Measurements from ENCODE around the gene SPR. TPM values are rescaled to one million over a fixed set of nuclear protein-coding genes. Genes with fewer than 3 reads are reported as not detected.

The SPR gene
- total and polyA plus RNA-seq, 9 of the 15 experiments (the other 6 are each of a cell fraction or from before 2014, with no cell fraction given), result 7.7 to 38.3 (median 26.3) TPM

DNA sequence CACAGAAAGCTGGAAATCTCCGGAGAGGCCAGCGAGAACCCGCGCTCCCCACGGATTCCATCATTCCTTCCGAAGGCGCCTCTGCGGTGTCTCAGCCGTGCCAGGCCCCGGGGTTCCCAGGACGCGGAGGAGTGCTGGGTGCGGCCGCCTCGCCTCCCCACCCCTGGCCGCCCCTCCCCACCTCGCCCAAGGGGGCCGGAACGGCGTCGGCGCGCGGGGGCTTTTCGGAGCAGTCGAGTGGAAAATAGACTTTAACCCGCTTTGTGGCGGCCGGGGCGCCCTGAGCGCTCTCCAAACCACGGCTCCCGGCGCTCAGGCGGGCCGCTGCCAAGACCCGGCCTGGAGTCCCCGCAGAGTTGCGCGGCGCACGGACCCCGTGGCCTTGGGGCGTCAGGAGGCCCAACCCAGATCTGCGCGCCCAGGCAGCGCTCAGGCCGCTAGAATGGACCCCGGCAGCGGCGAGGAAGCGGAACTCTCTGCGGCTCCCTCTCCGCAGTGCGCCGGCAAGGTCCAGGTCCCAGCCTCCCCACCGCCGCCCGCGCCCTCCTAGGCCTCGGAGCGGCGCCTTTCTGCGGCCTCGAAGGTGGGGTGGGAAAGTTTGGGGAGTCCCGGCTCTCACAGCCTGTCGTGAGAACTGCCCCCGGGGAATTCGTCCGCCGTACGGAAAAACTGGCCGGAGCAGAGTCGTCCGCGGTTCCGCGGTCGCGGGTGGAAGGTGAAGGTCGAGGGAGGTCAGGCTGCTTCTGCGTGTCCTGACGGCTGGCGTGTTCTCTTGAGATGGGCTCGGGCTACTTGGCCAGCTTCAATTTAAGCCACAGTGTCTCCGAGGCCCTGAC, 28.9 kb downstream of the SPR start (continued):
- TF ChIP-seq, protein P1, sequence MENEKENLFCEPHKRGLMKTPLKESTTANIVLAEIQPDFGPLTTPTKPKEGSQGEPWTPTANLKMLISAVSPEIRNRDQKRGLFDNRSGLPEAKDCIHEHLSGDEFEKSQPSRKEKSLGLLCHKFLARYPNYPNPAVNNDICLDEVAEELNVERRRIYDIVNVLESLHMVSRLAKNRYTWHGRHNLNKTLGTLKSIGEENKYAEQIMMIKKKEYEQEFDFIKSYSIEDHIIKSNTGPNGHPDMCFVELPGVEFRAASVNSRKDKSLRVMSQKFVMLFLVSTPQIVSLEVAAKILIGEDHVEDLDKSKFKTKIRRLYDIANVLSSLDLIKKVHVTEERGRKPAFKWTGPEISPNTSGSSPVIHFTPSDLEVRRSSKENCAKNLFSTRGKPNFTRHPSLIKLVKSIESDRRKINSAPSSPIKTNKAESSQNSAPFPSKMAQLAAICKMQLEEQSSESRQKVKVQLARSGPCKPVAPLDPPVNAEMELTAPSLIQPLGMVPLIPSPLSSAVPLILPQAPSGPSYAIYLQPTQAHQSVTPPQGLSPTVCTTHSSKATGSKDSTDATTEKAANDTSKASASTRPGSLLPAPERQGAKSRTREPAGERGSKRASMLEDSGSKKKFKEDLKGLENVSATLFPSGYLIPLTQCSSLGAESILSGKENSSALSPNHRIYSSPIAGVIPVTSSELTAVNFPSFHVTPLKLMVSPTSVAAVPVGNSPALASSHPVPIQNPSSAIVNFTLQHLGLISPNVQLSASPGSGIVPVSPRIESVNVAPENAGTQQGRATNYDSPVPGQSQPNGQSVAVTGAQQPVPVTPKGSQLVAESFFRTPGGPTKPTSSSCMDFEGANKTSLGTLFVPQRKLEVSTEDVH (IDR thresholded peaks at IDR 0.05; ENCODE audit: low read depth, partially characterized antibody), result no peak
- TF ChIP-seq SNRNP70 (optimal IDR thresholded peaks at IDR 0.05; ENCODE audit: low read depth, low read length) (no peak), DDX20 (tag; IDR thresholded peaks at IDR 0.05; ENCODE audit: low read depth) (no peak), HDAC8 (tag; IDR thresholded peaks at IDR 0.05) (no peak), PTTG1 (tag; IDR thresholded peaks at IDR 0.05; ENCODE audit: low read depth) (no peak), SMARCA4 (IDR thresholded peaks at IDR 0.05) (no peak), PCBP1 (IDR thresholded peaks at IDR 0.05; ENCODE audit: low read depth, low read length, poor library complexity, severe bottlenecking) (peak; percentile 69), MCM2 (IDR thresholded peaks at IDR 0.05; ENCODE audit: low read depth) (no peak), GABPA (tag; conservative IDR thresholded peaks at IDR 0.05; ENCODE audit: low read depth) (no peak), CBFA2T2 (conservative IDR thresholded peaks at IDR 0.05) (no peak), SRSF9 (IDR thresholded peaks at IDR 0.05; ENCODE audit: borderline replicate concordance, low read depth, low read length) (no peak), POLR2G (IDR thresholded peaks at IDR 0.05; ENCODE audit: low read depth, low read length) (peak; percentile 35; the same call in 1 of the 2 replicates), ZNF717 (CRISPR knock-in tag; IDR thresholded peaks at IDR 0.05) (no peak), POLR2A (conservative IDR thresholded peaks at IDR 0.05) (no peak), TOE1 (IDR thresholded peaks at IDR 0.05; ENCODE audit: borderline replicate concordance) (peak; percentile 47; the same call in 1 of the 2 replicates), TOE1 (CRISPR knock-in tag; IDR thresholded peaks at IDR 0.05; ENCODE audit: borderline replicate concordance, low read depth) (no peak)
- TF ChIP-seq, protein P2, sequence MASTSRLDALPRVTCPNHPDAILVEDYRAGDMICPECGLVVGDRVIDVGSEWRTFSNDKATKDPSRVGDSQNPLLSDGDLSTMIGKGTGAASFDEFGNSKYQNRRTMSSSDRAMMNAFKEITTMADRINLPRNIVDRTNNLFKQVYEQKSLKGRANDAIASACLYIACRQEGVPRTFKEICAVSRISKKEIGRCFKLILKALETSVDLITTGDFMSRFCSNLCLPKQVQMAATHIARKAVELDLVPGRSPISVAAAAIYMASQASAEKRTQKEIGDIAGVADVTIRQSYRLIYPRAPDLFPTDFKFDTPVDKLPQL (IDR thresholded peaks at IDR 0.05; ENCODE audit: extremely low read depth, insufficient read length), result no peak

All from K562 (cell line).